ENCODE data around the gene NHS.

NHS gene

GRCh38 chrX:17644001-17644400 lies 269.0 kb downstream of the NHS start:
- H2BK5ac ChIP-seq (ENCODE audit: low read depth, low read length, poor library complexity, severe bottlenecking), result no peak overlapping the region
- 88% methylated on average over 1 of the region's 1 CpG for WGBS
- DNase-seq, result no peak
- no peak overlapping the region for H2BK12ac ChIP-seq (ENCODE audit: low read length in 2 of 2)
- no peak overlapping the region for H4K8ac ChIP-seq (ENCODE audit: low read length)
- no peak overlapping the region for H4K91ac ChIP-seq (ENCODE audit: low read length)
- H3K9ac ChIP-seq (ENCODE audit: low read length), result no peak overlapping the region
- H3K4me1 ChIP-seq (ENCODE audit: control insufficient read depth, insufficient read depth, low read depth, low read length), result peaks cover 2% of the 10 kb centered on the region
- H2BK120ac ChIP-seq (ENCODE audit: low read depth, low read length), result no peak overlapping the region
- no peak overlapping the region for H3K4me2 ChIP-seq (ENCODE audit: low read length, poor library complexity, severe bottlenecking)
- no peak overlapping the region for H3K27ac ChIP-seq (ENCODE audit: low read length, poor library complexity, severe bottlenecking)
- no peak overlapping the region for H3K18ac ChIP-seq (ENCODE audit: low read depth in 1 of 2, low read length in 2 of 2)
- H3K23ac ChIP-seq (ENCODE audit: low read length in 2 of 2), result no peak overlapping the region
- no peak overlapping the region for H2AFZ ChIP-seq (ENCODE audit: low read depth, low read length)
- H2BK15ac ChIP-seq (ENCODE audit: low read depth, poor library complexity, severe bottlenecking), result no peak overlapping the region
- no peaks in the 10 kb centered on the region for H3K9me3 ChIP-seq (ENCODE audit: control insufficient read depth, low read length)
- peaks cover 11% of the 10 kb centered on the region for H3K79me1 ChIP-seq (replicated peaks; ENCODE audit: low read length, poor library complexity, severe bottlenecking)
- no peak overlapping the region for H3K14ac ChIP-seq (ENCODE audit: low read length in 2 of 2)
- H2AK5ac ChIP-seq (ENCODE audit: low read length, severe bottlenecking), result no peak overlapping the region
- H3K4me3 ChIP-seq (ENCODE audit: insufficient read depth in 1 of 2, low read depth in 1 of 2, low read length in 2 of 2), result no peak overlapping the region
- H3K4ac ChIP-seq (ENCODE audit: low read depth in 1 of 2, low read length in 2 of 2), result no peak overlapping the region
- no peaks in the 10 kb centered on the region for H3K36me3 ChIP-seq (ENCODE audit: control insufficient read depth in 1 of 2, insufficient read depth in 2 of 2, low read depth in 1 of 2, low read length in 2 of 2)
- H3K27me3 ChIP-seq (ENCODE audit: control insufficient read depth in 1 of 2, insufficient read depth in 1 of 2, low read length in 2 of 2), result peaks cover 0 to under 1% of the 10 kb centered on the region in 2 experiments

GRCh38 chrX:17654116-17654515 lies 279.1 kb downstream of the NHS start:
- Histone ChIP-seq H2AFZ (ENCODE audit: low read depth, low read length) (no peak overlapping the region), H2BK120ac (ENCODE audit: low read depth, low read length) (no peak overlapping the region), H3K9ac (ENCODE audit: low read length) (no peak overlapping the region), H4K8ac (ENCODE audit: low read length) (no peak overlapping the region), H4K91ac (ENCODE audit: low read length) (no peak overlapping the region), H2BK12ac (ENCODE audit: low read length in 2 of 2) (no peak overlapping the region), H3K4me2 (ENCODE audit: low read length, poor library complexity, severe bottlenecking) (no peak overlapping the region), H2BK5ac (ENCODE audit: low read depth, low read length, poor library complexity, severe bottlenecking) (no peak overlapping the region), H3K9me3 (ENCODE audit: control insufficient read depth, low read length) (no peaks in the 10 kb centered on the region), H3K4me3 (ENCODE audit: insufficient read depth in 1 of 2, low read depth in 1 of 2, low read length in 2 of 2) (no peak overlapping the region), H3K27ac (ENCODE audit: low read length, poor library complexity, severe bottlenecking) (no peak overlapping the region), H3K36me3 (ENCODE audit: control insufficient read depth in 1 of 2, insufficient read depth in 2 of 2, low read depth in 1 of 2, low read length in 2 of 2) (no peaks in the 10 kb centered on the region), H2AK5ac (ENCODE audit: low read length, severe bottlenecking) (no peak overlapping the region), H3K14ac (ENCODE audit: low read length in 2 of 2) (no peak overlapping the region), H3K4me1 (ENCODE audit: control insufficient read depth, insufficient read depth, low read depth, low read length) (peaks cover 23% of the 10 kb centered on the region), H3K18ac (ENCODE audit: low read depth in 1 of 2, low read length in 2 of 2) (no peak overlapping the region), H3K27me3 (ENCODE audit: control insufficient read depth in 1 of 2, insufficient read depth in 1 of 2, low read length in 2 of 2) (peaks cover 0 to 26% of the 10 kb centered on the region in 2 experiments), H3K4ac (ENCODE audit: low read depth in 1 of 2, low read length in 2 of 2) (no peak overlapping the region), H3K79me1 (replicated peaks; ENCODE audit: low read length, poor library complexity, severe bottlenecking) (peaks cover 7% of the 10 kb centered on the region), H3K23ac (ENCODE audit: low read length in 2 of 2) (no peak overlapping the region), H2BK15ac (ENCODE audit: low read depth, poor library complexity, severe bottlenecking) (no peak overlapping the region)
- DNase-seq, result no peak
- 87% methylated on average over 3 of the region's 3 CpGs for WGBS

- 2% methylated on average over 36 of the region's 48 CpGs for WGBS
- H3K27me3 ChIP-seq (ENCODE audit: control insufficient read depth in 1 of 2, insufficient read depth in 1 of 2, low read length in 2 of 2), result peaks cover 0 to 26% of the 10 kb centered on the region in 2 experiments
- DNase-seq, result no peak
- H3K36me3 ChIP-seq (ENCODE audit: control insufficient read depth in 1 of 2, insufficient read depth in 2 of 2, low read depth in 1 of 2, low read length in 2 of 2), result no peaks in the 10 kb centered on the region
- H3K18ac ChIP-seq (ENCODE audit: low read depth in 1 of 2, low read length in 2 of 2), result no peak overlapping the region
- no peak overlapping the region for H2BK12ac ChIP-seq (ENCODE audit: low read length in 2 of 2)
- H3K4me3 ChIP-seq (ENCODE audit: insufficient read depth in 1 of 2, low read depth in 1 of 2, low read length in 2 of 2), result peak overlapping the region; percentile 47 to 70
- H3K14ac ChIP-seq (ENCODE audit: low read length in 2 of 2), result no peak overlapping the region
- peaks cover 23% of the 10 kb centered on the region for H3K4me1 ChIP-seq (ENCODE audit: control insufficient read depth, insufficient read depth, low read depth, low read length)
- no peak overlapping the region for H4K91ac ChIP-seq (ENCODE audit: low read length)
- H3K9me3 ChIP-seq (ENCODE audit: control insufficient read depth, low read length), result no peaks in the 10 kb centered on the region
- H2AFZ ChIP-seq (ENCODE audit: low read depth, low read length), result no peak overlapping the region
- H2AK5ac ChIP-seq (ENCODE audit: low read length, severe bottlenecking), result no peak overlapping the region
- H4K8ac ChIP-seq (ENCODE audit: low read length), result no peak overlapping the region
- peaks cover 9% of the 10 kb centered on the region for H3K79me1 ChIP-seq (replicated peaks; ENCODE audit: low read length, poor library complexity, severe bottlenecking)
- H3K4ac ChIP-seq (ENCODE audit: low read depth in 1 of 2, low read length in 2 of 2), result no peak overlapping the region
- H2BK120ac ChIP-seq (ENCODE audit: low read depth, low read length), result no peak overlapping the region
- H3K4me2 ChIP-seq (ENCODE audit: low read length, poor library complexity, severe bottlenecking), result peak overlapping the region; percentile 79
- no peak overlapping the region for H3K9ac ChIP-seq (ENCODE audit: low read length)
- H3K23ac ChIP-seq (ENCODE audit: low read length in 2 of 2), result no peak overlapping the region
- H2BK5ac ChIP-seq (ENCODE audit: low read depth, low read length, poor library complexity, severe bottlenecking), result no peak overlapping the region
- no peak overlapping the region for H2BK15ac ChIP-seq (ENCODE audit: low read depth, poor library complexity, severe bottlenecking)
- peak overlapping the region; percentile 26 for H3K27ac ChIP-seq (ENCODE audit: low read length, poor library complexity, severe bottlenecking)
Measured at GRCh38 chrX:17655211-17656034, 280.4 kb downstream of the NHS start.

- Histone ChIP-seq H2BK120ac (ENCODE audit: low read depth, low read length) (no peak overlapping the region), H3K4ac (ENCODE audit: low read depth in 1 of 2, low read length in 2 of 2) (no peak overlapping the region), H3K9ac (ENCODE audit: low read length) (no peak overlapping the region), H3K18ac (ENCODE audit: low read depth in 1 of 2, low read length in 2 of 2) (no peak overlapping the region), H3K27ac (ENCODE audit: low read length, poor library complexity, severe bottlenecking) (peak overlapping the region; percentile 32), H2BK12ac (ENCODE audit: low read length in 2 of 2) (no peak overlapping the region), H3K4me3 (ENCODE audit: insufficient read depth in 1 of 2, low read depth in 1 of 2, low read length in 2 of 2) (peak overlapping the region; percentile 46 to 70), H3K9me3 (ENCODE audit: control insufficient read depth, low read length) (no peaks in the 10 kb centered on the region), H3K23ac (ENCODE audit: low read length in 2 of 2) (no peak overlapping the region), H3K36me3 (ENCODE audit: control insufficient read depth in 1 of 2, insufficient read depth in 2 of 2, low read depth in 1 of 2, low read length in 2 of 2) (no peaks in the 10 kb centered on the region), H4K8ac (ENCODE audit: low read length) (no peak overlapping the region), H2AFZ (ENCODE audit: low read depth, low read length) (no peak overlapping the region), H2BK15ac (ENCODE audit: low read depth, poor library complexity, severe bottlenecking) (peak overlapping the region; percentile 7), H3K27me3 (ENCODE audit: control insufficient read depth in 1 of 2, insufficient read depth in 1 of 2, low read length in 2 of 2) (peaks cover 0 to 26% of the 10 kb centered on the region in 2 experiments), H2AK5ac (ENCODE audit: low read length, severe bottlenecking) (no peak overlapping the region), H3K79me1 (replicated peaks; ENCODE audit: low read length, poor library complexity, severe bottlenecking) (peaks cover 9% of the 10 kb centered on the region), H4K91ac (ENCODE audit: low read length) (no peak overlapping the region), H3K4me2 (ENCODE audit: low read length, poor library complexity, severe bottlenecking) (peak overlapping the region; percentile 74), H2BK5ac (ENCODE audit: low read depth, low read length, poor library complexity, severe bottlenecking) (no peak overlapping the region), H3K14ac (ENCODE audit: low read length in 2 of 2) (no peak overlapping the region), H3K4me1 (ENCODE audit: control insufficient read depth, insufficient read depth, low read depth, low read length) (peaks cover 23% of the 10 kb centered on the region)
- DNase-seq, result no peak
- 0% methylated on average over 19 of the region's 36 CpGs for WGBS
Measured at GRCh38 chrX:17656035-17656418, 281.0 kb downstream of the NHS start.

All from mesenchymal stem cell (in vitro differentiated cells and primary cell).